PFSK-1 (cell line): ENCODE data around the gene TEPSIN.

Experiments used
- POLR2AphosphoS5 ChIP-seq: IDR thresholded peaks from 2 replicates; pipeline ENCODE4 v1.6.1; 2012; ENCODE audit warnings: low read depth, mild to moderate bottlenecking, control low read depth, low read length, moderate library complexity
- REST ChIP-seq, 2 experiments: IDR thresholded peaks; 2 replicates each; pipeline versions ENCODE4 v1.6.1 to v1.8.0; 2011 to 2012; ENCODE audit warnings: low read depth in 2 of 2, low read length in 2 of 2, control low read depth in 1 of 2, inconsistent platforms in 1 of 2, mild to moderate bottlenecking in 1 of 2, moderate library complexity in 1 of 2; ENCODE audit not compliant: insufficient read depth in 1 of 2
- TAF1 ChIP-seq: IDR thresholded peaks from 2 replicates; pipeline ENCODE4 v1.6.1; 2012; ENCODE audit warnings: low read length, control low read depth, borderline replicate concordance; ENCODE audit not compliant: insufficient read depth

- TF ChIP-seq POLR2AphosphoS5 (no peak), REST (IDR thresholded peaks at IDR 0.05; ENCODE audit: insufficient read depth in 1 of 2, low read depth in 2 of 2, low read length in 2 of 2) (no peak), TAF1 (no peak)
These were observed 46.3 kb downstream of the TEPSIN start for GRCh38 chr17:81192386-81193050.
